ENCODE measurements around the gene TMEM43.

The TMEM43 gene

GRCh38 chr3:14138109-14138877 lies 13.4 kb downstream of the TMEM43 start:
- DNase-seq (ENCODE audit: low spot score) = no peak

GRCh38 chr3:14138878-14139655 lies 14.2 kb downstream of the TMEM43 start:
- DNase-seq (ENCODE audit: low spot score) = no peak

- DNase-seq (ENCODE audit: low spot score) = no peak
Measured at GRCh38 chr3:14139771-14140170, 14.9 kb downstream of the TMEM43 start.

DNA sequence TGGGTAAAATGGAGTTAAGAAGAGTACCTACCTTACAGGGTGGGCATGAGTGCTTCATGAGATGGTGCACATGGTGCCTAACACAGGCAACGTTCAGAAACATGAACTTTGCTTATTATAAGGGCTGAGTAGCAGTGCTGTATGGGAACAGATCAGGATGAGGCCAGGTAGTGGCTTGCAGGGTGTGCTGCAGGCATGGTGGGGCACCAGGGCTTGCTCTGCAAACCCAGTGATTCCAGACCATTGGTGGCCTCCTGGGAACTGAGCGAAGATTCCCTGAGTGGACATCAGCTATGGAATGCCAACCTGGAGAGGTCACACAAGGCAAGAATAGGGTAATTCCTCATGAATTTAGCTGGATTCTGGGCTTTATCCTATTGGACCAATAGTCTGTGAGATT lies 15.8 kb downstream of the TMEM43 start:
- no peak for DNase-seq (ENCODE audit: low spot score)

GRCh38 chr3:14141144-14141543 lies 16.3 kb downstream of the TMEM43 start:
- DNase-seq (ENCODE audit: low spot score) = no peak

GRCh38 chr3:14141602-14142341 lies 16.9 kb downstream of the TMEM43 start:
- DNase-seq (ENCODE audit: low spot score) = no peak

DNA sequence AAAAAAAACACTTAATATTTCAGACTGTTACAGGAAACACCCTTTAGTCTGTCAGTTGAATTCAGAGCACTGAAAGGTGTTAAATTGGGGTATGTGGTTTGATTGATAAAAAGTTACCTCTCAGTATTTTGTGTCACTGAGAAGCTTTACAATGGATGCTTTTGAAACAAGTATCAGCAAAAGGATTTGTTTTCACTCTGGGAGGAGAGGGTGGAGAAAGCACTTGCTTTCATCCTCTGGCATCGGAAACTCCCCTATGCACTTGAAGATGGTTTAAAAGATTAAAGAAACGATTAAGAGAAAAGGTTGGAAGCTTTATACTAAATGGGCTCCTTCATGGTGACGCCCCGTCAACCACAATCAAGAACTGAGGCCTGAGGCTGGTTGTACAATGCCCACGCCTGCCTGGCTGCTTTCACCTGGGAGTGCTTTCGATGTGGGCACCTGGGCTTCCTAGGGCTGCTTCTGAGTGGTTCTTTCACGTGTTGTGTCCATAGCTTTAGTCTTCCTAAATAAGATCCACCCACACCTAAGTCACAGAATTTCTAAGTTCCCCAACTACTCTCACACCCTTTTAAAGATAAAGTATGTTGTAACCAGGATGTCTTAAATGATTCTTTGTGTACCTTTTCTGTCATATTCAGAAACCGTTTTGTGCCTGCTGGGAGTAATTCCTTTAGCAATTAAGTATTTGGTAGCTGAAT lies 17.9 kb downstream of the TMEM43 start:
- no peak for DNase-seq (ENCODE audit: low spot score)

DNA sequence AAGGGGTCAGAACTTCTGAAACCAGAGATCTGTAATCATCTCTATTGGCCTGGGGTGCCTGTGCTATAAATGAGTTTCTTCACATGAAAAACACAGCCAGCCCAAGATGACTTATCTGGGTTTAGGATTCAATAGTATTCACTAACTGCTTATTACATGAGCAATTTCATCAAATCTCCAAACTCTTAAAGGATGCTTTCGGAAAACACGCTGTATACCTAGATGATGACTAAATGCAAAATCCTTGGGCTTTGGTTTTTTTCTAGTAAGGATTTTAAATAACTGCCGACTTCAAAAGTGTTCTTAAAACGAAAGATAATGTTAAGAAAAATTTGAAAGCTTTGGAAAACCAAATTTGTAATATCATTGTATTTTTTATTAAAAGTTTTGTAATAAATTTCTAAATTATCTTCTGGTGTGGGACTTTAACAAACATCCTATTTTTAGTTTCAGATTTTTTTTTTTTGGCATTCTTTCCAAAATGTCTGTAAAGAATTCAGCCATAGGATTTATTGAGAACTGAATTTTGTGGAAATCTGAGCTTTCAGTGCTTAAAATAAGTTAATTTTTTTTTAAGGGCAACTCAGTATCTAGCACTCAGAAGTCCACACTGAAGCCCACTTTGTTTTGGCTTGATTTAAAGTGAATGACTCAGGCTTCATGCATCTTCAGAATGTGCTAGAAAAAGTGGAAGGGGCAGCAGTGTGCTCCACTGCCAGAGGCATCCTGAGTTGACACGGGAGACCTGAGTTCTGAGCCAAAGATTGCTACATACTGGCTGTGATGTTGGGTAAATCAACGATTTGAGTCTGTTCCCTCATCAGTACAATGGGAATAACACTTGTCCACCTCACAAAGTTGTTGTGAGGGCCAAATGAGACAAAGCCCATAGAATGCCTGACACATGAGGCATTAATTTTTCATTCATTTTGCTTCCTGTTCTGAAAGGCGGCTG lies 18.7 kb downstream of the TMEM43 start:
- DNase-seq (ENCODE audit: low spot score) = no peak

DNA sequence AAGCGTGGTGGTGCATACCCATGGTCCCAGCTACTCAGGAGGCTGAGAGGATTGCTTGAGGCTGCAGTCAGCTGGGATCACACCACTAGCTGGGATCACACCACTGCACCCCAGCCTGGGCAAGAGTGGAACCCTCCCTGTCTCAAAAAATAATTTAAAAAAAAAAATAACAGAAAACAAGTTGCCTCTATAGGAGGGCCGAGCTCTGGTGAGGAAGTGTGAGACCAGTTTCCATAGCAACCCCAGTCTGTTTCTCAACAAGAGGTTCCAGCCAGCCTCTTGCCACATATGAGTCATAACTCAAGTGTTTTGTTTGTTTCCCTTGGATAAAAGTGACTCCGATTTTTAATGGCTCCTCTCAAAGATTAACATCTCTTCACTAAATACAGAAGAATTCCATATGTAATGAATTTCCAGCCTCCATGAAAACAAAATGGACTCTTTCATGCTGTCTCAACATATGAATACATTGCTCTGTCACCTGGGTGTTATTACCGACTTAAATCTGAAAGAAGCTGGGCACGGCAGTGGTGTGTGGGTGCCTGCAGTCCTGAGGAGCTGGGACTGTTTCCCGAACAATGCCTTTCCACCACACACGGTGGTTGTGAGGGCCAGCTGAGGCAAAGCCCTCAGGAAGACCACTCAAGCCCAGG lies 19.7 kb downstream of the TMEM43 start:
- peak; percentile 59 for DNase-seq (ENCODE audit: low spot score)

- no peak for DNase-seq (ENCODE audit: low spot score)
Measured at GRCh38 chr3:14145236-14145635, 20.4 kb downstream of the TMEM43 start.

GRCh38 chr3:14145670-14146380 lies 21.0 kb downstream of the TMEM43 start:
- DNase-seq (ENCODE audit: low spot score) = no peak

DNA sequence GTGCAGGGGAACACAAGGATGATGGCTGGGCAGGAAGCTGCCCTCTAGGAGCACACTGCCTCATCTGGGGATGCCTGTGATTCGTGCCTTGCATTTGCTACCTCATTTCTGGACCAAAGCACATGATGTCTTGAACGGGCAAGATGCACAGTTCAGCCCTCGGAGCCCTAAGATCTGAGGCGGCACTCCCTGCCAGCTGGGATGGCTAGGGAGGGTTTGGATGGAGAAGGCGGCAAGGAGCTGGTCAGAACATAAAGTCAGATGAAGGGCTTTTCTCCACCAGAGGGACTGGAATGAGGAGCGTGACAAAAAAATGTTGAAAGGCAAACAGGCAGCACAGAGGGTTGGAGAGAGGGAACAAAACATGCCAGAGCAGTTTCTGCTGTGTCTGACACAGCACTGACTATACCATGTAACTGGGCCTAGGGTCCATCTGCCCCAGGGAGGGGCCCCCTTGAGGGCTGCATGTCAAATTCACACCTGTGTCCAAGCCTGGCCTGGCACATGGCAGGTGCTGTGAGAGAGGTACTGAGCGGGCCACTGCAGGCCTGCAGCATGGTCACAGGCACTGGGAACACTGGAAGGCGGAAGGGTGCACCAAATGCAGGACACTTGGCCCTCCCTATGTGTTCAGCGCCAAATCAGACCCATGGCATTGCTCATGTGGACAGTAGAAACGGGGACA lies 21.7 kb downstream of the TMEM43 start:
- DNase-seq (ENCODE audit: low spot score) = no peak

DNA sequence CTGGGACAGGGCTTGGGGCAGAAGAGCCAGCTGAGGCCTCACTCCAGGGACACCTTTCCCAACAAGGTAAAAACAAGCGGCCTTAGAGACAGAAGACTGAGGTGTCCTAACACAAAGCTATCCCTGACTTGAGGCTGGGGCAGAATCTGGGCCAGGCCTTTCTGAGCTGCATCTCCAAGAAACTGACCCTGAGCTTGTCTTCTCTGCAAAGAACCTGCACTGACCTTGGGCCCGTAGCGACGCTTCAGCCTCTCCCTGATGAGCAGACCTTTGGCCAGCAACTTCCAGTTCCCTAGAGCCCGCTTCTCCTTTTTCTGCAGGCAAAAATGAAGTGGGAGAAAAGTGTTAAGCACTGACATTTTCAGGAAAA lies 22.2 kb downstream of the TMEM43 start:
- no peak for DNase-seq (ENCODE audit: low spot score)

GRCh38 chr3:14147617-14148016 lies 22.8 kb downstream of the TMEM43 start:
- DNase-seq (ENCODE audit: low spot score) = no peak

- DNase-seq (ENCODE audit: low spot score) = no peak
Measured at GRCh38 chr3:14148041-14148985, 23.5 kb downstream of the TMEM43 start.

- no peak for DNase-seq (ENCODE audit: low spot score)
Measured at GRCh38 chr3:14150078-14150477, 25.2 kb downstream of the TMEM43 start.

- DNase-seq (ENCODE audit: low spot score) = no peak
Measured at GRCh38 chr3:14150491-14151230, 25.8 kb downstream of the TMEM43 start.

All from hematopoietic multipotent progenitor cell treated with erythropoietin and hydrocortisone succinate and interleukin-3 and kit ligand, for 17 days (in vitro differentiated cells).